Activated gamma-delta T cell treated with Interleukin-2 at 50 U/mL for 16 hours (primary cell): ENCODE data around the gene LRRC4.

Experiments used
- DNase-seq: peaks from one replicate; pipeline ENCODE4 v3.0.0-alpha.2; 2020

Gene LRRC4

GRCh38 chr7:128057909-128058308 is 26.7 kb upstream of the LRRC4 start:
- no peak for DNase-seq

DNA sequence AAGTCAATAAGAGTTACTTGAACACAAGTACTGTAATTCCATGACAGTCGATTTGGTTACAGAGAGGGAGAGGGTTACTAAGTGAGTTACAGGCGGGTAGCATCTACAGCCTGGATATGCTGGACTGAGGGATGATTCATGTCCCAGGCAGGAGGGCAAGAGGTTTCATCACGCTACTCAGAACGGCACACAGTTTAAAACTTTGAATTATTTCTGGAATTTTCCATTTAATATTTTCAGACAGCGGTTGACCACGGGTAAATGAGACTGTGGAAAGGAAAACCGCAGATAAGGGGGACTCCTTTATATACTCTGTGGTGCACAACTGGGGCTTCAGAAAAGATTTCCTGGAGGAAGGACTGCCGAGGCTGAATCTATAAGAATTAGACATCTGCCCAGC is 25.7 kb upstream of the LRRC4 start:
- no peak for DNase-seq

DNA sequence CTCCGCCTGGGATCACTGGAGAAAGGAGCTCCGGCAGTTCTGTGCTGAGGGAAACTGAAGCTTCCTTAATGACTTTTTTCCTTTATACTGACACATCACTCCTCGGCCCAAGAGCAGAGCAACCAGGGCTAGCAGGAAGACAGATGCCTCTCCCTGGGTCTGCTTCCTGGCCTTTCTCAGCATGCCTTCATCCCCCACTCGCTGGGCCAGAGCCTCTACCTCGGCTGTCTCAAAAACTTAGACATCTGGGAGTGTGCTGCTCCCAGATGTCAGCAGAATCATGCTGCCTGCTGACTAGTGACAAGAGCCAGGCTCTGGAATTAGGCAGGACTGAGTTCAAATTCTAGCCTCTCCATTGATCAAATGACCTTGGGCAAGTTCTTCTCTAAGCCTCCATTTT is 24.4 kb upstream of the LRRC4 start:
- no peak for DNase-seq

DNA sequence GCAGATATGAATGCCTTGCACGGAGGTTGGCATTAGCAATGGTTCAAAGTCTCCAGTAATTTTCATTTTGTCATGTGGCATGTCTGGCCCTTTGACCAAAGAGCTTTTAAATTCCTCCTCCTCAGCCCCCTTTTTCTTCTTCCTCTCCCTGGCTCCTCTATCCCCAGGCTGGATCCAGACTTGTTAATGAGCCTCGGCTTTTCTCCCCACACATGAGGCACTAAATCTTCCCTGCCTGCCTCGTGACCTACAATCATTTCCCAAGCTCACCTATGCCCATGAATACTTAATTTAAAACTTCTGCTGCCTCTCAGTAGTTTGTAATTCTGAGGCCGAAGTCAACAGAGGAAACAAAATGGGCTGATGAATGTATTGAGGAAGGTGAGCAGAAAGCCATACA is 23.3 kb upstream of the LRRC4 start:
- no peak for DNase-seq

GRCh38 chr7:128053991-128054390 is 22.8 kb upstream of the LRRC4 start:
- no peak for DNase-seq

GRCh38 chr7:128053023-128053422 is 21.8 kb upstream of the LRRC4 start:
- DNase-seq: no peak

- no peak for DNase-seq
Measured at GRCh38 chr7:128052404-128052803, 21.2 kb upstream of the LRRC4 start.

GRCh38 chr7:128045766-128046165 is 14.5 kb upstream of the LRRC4 start:
- DNase-seq: no peak

DNA sequence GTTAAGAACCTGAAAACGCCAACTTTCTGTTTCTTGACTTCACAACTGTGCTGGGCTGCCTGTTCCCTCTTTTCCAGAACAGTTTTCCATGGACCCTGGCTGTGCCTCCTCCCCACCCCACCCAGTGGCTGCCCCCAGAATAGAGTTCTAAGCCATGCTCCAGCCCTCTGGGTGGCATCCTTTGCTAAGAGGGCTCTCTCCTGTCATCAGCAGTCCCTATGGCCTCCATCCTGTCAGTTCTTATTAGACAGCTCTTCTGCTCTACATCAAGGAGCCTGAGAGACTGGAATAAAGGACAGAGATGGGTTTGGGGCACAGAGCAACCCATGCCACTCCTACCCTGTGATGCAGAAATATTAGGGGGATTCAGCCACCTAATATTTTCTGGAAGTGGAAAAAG is 13.9 kb upstream of the LRRC4 start:
- DNase-seq: no peak

- DNase-seq: no peak
Measured at GRCh38 chr7:128044064-128044463, 12.8 kb upstream of the LRRC4 start.

DNA sequence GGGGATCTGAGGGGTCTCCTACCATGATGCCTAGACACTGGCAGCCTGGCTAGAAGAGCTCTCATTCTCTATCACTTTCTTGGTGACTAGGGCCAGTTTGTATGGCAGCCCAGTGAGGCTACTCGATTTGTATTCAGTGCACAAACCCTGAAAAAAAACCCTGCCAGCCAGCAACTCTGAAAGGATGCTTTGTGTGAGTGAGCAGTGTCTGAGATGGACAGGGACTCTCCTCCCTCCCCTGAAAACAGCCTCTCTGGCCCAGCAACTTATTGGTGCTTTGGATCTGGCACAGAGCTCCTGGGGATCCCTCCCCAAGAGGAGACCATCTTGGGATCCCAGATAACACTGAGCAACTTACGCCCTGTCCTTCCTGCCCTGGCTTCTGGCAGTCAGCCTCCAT is 10.8 kb upstream of the LRRC4 start:
- DNase-seq: no peak

DNA sequence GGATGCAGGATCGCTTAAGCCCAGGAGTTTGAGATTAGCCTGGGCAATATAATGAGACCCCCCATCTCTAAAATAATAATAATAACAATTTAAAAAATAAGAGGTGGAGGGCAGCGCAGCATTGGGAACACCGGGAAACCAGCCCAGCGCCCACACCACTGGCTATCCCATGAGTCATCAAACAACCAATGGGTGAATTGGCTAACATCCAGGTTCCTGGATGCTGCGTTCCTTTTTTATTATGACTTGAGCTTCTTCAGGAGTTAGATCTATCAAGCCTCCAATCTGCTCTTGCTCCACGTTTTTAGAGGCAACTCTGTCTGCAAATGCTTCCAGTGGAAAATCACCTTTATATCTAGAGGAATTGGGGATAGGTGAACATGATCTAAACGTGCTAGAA is 10.0 kb upstream of the LRRC4 start:
- DNase-seq: no peak

- DNase-seq: no peak
Measured at GRCh38 chr7:128040205-128040604, 9.0 kb upstream of the LRRC4 start.

DNA sequence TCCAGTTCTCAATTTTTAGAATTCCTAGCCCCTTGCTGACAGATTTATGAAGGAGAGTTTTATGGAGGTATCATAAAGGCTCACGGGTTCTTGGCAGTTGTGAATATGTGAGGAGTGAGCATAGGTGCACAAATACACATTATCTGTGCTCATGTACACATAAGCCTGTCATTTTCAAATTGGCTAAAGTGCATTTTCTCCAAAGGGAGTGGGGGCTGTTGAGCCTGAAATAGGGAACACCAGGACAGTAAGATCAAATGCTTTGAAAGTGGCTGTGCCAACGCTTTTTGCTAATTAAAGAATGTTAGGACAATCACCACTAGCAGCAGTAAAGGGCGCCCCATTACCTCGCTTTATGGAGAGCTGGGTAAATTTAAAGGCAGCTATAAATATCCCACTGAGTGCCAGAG is 8.3 kb upstream of the LRRC4 start:
- DNase-seq: no peak

GRCh38 chr7:128037880-128038619 is 6.8 kb upstream of the LRRC4 start:
- no peak for DNase-seq

GRCh38 chr7:128037081-128037480 is 5.8 kb upstream of the LRRC4 start:
- no peak for DNase-seq

DNA sequence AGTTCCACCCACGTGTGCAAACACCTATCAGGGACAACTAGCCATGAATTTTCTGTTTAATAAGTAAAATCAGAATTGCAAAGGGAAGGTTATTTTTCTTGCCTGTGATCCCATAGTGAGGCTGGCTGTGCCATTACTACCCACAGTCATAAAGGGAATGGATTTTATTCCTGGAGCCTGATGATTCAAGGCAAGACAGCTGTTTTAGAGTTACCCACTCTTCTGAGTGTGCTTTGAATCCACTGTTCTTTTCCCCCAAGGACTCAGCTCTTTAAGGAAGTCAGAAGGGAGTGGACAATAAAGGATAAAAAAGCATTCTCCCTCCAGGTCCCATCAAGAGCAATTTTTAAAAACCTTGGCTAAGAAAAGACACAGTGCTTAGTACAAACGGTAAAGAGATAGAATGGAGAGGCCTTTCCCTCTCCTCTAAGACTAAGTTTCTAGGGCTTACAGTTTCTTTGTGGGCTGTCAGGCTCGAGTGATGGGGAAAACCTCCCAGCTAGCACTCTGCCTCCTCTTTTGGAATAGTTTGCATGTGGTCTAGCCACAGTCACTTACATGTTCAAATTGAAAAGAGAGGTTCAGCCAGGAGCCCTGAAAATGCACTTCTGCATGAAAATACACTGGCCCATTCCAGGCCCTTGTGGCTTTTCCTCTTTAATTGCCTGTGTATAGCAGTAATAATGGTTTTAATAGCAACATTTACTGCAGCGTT is 5.1 kb upstream of the LRRC4 start:
- no peak for DNase-seq

DNA sequence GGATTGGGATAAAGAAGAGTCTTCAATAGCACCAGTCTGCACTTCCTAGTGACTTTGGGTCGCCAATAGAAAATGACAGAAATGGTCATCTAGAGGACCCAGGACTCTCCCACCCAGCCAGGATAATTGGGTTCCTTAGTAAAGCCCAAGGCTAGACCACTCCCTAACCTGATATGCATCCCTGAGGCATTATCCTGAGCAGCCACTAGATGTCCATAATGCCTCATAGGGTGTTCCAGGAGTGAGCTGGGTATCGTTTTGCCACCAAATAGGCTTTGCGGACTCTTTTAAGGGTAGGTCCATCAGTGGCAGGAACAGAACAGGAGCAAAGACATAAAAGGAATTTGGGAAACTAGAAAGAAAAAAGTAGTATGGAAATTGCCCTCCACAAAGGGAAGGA is 4.5 kb upstream of the LRRC4 start:
- DNase-seq: no peak

- no peak for DNase-seq
Measured at GRCh38 chr7:128034825-128035224, 3.6 kb upstream of the LRRC4 start.

DNA sequence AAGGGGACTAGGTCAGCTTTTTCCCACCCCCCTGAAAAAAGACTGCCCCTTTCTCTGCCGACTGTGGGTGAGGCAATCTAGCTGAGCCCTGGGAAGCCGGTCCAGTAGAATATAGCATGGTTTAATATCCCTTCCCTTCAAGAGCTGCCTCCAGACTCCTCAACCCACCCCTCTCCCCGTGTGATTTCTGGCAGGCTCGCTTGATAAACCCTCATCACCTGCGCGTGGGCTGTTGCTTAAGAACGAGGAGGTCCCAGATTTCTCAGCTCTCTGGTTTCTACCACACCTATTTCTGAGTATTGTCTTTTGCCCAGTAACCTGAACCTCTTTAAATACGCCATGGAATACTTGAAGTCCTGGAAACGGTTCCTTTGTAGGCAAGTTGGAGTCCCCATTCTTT is 2.0 kb upstream of the LRRC4 start:
- no peak for DNase-seq

GRCh38 chr7:128032605-128033235 is 1.5 kb upstream of the LRRC4 start:
- no peak for DNase-seq

DNA sequence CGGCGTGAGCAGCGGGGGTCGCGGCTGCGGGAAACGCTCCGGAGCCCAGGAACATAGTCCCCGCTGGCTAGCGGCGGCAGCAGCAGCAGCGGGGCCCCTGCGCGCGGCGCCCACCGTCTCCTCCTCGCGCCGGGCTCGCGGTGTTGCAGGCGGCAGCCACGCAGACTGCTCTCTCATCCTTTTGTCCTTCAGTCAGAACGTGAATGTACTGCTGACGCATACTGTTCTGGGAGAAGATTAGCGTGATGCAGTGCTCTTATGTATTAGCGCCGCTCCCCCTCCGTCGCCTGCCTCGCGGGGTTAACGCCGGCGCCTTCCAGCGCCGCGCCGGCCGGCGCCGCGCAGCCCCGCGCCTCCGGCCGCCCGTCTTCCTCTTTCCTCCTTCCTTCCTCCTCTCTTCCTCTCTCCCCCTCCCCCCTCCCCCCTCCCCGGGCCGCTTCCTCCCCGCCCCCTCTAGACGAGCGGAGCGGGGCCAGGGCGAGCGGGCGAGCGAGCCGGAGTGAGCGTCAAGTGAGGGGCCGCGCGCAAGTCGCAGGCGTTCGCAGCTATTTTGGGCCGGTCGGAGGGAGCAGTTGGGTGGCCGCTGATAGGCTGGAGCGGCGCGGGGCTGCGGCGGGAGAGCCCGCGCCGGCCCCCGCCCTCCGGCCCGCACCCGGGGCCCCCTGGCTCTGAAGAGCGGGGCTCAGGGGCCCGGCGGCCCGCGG is 816 bp upstream of the LRRC4 start:
- DNase-seq: peak; percentile 37

DNA sequence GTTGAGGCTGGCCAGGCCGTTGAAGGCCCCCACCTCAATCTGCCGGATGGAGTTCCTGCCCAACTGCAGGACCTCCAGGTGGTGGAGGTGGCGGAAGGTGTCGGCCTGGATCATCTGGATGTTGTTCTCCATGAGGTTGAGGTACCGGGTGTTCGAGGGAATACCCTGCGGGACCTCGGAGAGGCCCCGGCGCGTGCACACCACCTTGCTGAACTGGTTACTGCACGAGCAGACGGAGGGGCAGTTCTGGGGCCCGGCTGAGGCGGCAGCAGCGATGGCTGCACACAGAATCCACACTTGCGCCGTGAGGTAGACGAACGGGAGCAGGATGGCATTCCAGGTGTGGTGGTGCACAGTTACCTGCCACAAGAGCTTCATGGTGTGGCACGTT is 979 bp downstream of the LRRC4 start:
- DNase-seq: no peak
